ENCODE results near the gene ZNF135. TPM values are rescaled to one million over a fixed set of nuclear protein-coding genes. Genes with fewer than 3 reads are reported as not detected.

ZNF135 gene
- total and polyA plus RNA-seq, 2 of the 13 experiments (the other 11 are each of a cell fraction or from before 2014, with no cell fraction given), result not detected

DNA sequence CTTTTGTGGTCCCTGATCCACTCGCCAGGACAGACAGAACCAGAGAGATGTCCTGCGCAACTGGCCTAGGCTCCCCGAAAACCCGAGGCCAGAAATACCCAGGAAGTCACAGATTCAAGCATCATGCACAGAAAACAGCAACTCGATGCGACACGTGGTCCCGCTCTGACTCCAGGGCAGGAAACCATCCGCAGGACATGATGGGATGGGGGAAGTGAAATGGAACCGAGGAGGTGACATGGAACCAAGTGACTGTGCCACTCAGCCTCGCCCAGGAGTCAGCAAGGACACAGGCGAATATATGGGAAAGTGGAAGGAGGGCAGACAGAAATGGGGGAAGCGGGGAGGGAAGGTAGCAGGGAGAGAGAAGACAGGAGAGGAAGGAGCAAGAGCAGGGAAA is 37.8 kb downstream of the ZNF135 start (continued):
- TF ChIP-seq, protein P1, sequence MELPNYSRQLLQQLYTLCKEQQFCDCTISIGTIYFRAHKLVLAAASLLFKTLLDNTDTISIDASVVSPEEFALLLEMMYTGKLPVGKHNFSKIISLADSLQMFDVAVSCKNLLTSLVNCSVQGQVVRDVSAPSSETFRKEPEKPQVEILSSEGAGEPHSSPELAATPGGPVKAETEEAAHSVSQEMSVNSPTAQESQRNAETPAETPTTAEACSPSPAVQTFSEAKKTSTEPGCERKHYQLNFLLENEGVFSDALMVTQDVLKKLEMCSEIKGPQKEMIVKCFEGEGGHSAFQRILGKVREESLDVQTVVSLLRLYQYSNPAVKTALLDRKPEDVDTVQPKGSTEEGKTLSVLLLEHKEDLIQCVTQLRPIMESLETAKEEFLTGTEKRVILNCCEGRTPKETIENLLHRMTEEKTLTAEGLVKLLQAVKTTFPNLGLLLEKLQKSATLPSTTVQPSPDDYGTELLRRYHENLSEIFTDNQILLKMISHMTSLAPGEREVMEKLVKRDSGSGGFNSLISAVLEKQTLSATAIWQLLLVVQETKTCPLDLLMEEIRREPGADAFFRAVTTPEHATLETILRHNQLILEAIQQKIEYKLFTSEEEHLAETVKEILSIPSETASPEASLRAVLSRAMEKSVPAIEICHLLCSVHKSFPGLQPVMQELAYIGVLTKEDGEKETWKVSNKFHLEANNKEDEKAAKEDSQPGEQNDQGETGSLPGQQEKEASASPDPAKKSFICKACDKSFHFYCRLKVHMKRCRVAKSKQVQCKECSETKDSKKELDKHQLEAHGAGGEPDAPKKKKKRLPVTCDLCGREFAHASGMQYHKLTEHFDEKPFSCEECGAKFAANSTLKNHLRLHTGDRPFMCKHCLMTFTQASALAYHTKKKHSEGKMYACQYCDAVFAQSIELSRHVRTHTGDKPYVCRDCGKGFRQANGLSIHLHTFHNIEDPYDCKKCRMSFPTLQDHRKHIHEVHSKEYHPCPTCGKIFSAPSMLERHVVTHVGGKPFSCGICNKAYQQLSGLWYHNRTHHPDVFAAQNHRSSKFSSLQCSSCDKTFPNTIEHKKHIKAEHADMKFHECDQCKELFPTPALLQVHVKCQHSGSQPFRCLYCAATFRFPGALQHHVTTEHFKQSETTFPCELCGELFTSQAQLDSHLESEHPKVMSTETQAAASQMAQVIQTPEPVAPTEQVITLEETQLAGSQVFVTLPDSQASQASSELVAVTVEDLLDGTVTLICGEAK (IDR thresholded peaks at IDR 0.05), result no peak
- TF ChIP-seq, protein P1 (CRISPR knock-in tag; IDR thresholded peaks at IDR 0.05), result no peak
- no peak for TF ChIP-seq GPBP1L1 (CRISPR knock-in tag; IDR thresholded peaks at IDR 0.05)
- TF ChIP-seq, protein P2, sequence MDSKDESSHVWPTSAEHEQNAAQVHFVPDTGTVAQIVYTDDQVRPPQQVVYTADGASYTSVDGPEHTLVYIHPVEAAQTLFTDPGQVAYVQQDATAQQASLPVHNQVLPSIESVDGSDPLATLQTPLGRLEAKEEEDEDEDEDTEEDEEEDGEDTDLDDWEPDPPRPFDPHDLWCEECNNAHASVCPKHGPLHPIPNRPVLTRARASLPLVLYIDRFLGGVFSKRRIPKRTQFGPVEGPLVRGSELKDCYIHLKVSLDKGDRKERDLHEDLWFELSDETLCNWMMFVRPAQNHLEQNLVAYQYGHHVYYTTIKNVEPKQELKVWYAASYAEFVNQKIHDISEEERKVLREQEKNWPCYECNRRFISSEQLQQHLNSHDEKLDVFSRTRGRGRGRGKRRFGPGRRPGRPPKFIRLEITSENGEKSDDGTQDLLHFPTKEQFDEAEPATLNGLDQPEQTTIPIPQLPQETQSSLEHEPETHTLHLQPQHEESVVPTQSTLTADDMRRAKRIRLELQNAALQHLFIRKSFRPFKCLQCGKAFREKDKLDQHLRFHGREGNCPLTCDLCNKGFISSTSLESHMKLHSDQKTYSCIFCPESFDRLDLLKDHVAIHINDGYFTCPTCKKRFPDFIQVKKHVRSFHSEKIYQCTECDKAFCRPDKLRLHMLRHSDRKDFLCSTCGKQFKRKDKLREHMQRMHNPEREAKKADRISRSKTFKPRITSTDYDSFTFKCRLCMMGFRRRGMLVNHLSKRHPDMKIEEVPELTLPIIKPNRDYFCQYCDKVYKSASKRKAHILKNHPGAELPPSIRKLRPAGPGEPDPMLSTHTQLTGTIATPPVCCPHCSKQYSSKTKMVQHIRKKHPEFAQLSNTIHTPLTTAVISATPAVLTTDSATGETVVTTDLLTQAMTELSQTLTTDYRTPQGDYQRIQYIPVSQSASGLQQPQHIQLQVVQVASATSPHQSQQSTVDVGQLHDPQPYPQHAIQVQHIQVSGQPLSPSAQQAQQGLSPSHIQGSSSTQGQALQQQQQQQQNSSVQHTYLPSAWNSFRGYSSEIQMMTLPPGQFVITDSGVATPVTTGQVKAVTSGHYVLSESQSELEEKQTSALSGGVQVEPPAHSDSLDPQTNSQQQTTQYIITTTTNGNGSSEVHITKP (CRISPR knock-in tag; IDR thresholded peaks at IDR 0.05; ENCODE audit: low read depth), result no peak
- TF ChIP-seq ZNF639 (CRISPR knock-in tag; conservative IDR thresholded peaks at IDR 0.05), result no peak

All from HepG2 (cell line).